Measurements from ENCODE around the gene PLEKHA1.

Gene PLEKHA1

DNA sequence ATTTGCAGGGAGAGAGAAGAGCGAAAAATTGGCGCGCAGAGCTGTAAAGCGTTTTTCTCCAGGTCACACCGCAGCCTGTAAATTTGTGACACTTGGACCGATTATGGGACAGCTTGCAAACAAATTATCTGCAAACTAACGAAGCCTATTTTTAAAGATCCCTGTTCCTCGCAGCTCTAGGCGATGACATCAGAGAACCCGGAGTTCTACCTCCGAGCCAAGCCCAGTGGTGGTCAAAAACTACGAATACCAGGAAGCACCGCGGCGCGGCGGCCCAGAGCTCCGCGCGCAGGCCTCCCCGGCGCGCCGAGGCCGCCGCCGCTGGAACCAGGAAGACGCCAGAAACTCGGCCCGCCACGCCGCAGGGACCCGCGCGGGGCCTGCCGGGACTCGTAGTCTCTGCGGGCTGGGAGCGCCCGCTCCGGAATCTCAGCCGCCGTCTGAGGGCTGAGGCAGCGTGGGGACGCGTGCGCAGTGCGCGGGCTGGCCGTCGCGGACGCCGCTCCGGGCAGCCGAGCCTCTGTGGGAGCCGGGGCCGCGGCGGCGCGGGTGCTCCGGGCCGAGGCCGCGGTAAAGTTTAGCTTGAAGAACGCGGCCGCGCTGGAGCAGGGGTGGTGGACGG lies at the start of gene PLEKHA1:
Gene PLEKHA1, plus strand, starts transcription at position 472 of the 622 bp plus-strand sequence. CDS start 18,493 bp downstream, outside the sequence.
- DNase-seq (ENCODE audit: low spot score), result peak; percentile 94

DNA sequence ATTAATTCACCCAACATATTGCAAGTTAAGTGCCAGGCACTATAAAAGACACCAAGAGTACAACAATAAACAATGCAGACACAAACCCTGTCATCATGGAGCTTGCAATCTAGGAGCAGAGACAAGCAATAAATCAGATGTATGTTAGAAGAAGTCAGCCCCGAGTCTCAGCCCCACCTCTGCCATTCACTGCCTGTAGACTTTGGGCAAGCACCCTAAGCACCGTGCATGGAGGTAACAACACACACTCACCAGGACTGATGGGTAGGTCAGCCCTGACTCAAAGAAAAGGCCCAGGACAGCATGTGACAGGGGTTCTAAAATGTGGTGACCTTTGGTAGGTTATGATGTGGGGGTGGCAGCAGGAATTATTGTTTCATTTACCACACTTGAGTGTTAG lies 49.3 kb upstream of the PLEKHA1 start:
- no peak for DNase-seq (ENCODE audit: low spot score)

DNA sequence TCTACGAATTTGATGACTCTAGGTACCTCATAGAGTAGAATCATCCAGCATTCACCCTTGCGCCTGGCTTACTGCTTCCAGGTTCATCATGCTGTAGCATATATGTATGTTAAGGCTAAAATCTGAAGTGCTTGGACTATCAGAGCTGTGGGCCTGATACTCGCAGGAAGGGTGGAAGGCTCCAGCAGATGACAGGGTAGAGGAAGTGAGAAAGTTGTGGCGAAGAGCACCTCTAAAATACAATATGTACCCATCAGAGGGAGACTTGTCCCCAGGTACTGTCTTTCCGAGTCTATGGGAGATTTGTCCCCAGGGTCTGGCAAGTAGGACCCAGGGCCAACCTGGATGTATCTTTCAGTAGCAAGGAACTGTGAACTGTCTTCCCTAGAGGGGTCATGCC lies 48.1 kb upstream of the PLEKHA1 start:
- DNase-seq (ENCODE audit: low spot score), result no peak

DNA sequence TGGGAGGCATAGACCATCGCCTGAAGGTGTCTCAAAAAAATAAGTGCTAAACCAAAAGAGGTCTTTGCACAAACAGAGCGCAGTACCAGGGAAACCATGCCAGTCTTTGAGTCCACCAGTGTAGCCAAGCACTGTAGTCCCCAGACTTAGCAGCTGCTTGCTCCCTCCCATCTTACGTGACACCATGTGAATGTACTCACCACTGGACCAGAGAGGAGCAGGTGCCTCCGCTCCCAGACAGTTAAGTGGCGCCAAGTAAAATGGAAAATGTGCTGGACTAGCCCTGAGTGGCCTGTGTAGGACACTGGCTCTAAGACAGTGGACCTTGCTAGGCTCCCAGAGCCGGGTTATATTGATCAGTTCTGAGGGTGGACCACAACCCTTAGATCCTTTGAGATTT lies 47.7 kb upstream of the PLEKHA1 start:
- no peak for DNase-seq (ENCODE audit: low spot score)

DNA sequence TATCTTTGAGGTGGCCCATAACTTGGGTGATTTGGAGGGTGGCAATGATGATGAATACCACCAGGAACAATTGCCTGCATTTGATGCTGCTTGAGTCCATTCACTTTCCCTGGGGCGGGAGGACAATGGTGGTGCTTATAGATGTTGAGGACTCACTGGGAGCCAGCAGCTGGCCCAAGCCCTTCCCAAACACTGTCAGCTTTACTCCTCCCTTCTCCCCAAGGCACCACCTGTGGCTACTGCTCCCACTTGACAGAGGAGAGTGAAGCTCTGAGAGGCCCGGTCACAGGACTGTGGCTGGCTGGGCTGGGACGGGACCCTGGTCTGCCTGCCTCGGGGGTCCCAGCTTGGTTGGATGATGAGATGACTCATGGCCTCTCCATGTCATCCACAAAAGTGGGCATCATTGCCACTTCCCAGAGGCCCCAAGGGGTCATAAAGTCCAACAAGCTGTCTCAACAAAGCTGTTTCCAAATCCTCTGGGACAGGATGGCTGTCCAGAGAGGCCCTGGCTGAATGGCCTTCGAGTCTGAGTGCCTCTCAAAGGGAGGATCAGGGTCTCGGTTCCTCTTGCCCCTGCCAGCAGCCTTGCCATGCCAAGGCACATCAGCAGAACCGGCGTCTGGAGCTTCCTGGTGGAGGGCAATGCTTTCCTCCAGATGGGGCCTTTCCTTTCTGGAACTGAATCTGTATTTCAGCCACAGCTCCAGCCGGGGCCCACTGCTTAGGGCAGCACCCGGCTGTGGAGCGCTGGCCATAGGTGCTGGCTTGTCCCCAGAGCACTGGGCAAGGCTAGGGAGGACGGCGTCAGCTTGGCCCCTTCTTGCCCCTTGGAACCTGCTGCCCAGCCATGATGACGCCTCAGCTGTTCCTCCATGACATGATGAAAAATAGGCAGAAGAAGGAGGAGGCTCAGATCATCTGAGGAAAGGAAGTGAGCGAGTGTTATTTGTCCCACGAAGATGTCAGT lies 47.0 kb upstream of the PLEKHA1 start:
- DNase-seq (ENCODE audit: low spot score), result no peak

DNA sequence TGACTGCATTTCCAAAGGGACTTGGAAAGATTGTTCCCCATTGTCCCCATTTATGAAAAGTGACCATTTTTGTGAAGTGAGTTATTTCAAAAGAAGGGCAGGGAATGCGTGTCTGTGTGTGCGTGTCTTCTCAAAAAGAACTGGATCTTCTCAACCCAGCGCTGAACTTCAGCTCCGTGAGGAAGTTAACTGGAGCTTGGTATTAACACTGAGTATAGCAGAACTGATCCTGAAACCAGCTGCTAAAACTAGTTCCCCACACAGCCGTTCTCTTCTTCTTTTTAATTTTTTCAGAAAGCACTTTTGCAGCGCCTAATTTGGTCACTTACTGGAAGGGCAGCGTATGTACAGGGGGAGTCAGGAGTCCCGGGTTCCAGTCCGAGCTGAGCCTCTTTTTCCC lies 45.8 kb upstream of the PLEKHA1 start:
- no peak for DNase-seq (ENCODE audit: low spot score)

DNA sequence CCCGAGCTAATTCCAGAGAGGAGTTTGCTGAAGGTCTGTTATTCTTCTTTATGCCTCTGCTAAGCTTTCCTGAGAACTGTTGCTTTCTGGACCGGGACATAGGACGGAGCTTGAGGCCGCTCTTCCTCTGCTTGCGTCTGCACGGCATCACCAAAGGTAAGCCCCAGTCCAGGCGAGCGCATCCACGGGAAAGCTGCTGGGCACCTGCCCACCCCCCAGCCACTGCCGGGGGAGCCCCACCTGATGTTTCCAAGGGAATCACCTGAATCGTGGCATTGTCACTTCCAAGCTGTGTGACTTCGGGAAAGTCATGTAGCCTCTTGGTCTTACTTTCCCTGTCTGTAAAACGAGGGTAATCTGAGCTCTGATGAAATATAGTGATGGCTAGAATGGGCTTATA lies 45.1 kb upstream of the PLEKHA1 start:
- no peak for DNase-seq (ENCODE audit: low spot score)

DNA sequence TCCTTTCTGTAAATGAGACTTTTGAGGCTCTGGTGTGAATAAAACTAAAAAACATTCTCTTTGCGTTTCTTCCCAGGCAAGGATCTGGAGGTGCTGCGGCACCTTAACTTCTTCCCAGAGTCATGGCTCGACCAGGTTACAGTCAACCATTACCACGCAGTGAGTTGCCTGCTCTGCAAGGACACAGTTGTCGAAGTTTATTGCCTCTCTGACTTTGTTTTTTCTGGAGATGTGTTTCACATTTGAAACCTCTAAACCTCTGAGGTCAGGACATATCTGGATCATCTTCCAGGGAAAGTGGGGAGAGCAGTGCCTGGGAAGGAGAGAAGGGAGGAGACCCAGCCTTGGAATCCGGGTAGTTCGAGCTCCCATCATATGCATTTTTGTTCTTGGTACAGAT lies 43.4 kb upstream of the PLEKHA1 start:
- no peak for DNase-seq (ENCODE audit: low spot score)

DNA sequence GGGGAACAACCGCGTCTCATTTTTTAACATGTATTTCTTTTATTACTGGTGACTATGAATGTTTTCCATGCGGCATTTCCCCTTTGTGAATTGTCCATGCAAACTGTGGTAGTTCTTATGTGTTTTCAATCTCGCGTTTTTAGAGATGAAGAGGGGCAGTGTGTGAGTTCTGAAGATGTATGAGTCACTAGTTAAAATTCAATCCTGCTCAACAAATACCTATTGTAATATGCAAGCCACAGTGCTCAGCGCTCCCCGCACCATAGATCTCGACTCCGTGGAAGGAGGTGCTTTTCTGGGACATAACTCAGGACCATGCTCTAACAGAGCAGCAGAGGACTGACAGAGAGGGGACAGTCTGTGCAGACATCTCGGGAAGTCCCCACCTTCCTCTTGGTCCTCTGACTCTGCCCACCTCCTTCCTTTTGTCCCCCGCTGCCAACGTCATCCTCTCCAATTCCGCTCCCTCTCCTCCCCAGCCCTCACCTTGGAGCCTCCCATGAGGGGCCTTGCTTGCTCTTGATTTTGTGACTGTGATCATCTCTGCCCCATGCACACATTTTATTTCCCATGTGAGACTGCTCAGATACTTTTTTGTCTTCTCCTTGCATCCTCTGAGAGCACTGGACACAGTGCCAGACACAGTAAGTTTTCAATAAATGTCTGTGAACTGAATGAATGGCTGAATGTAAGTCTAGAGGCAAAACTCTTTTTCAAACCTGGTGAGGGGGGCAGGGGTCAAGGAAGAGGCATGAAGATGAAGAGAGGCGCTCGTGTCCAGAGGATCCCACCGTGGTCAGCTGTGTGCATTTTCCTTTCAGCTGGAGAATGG lies 42.7 kb upstream of the PLEKHA1 start:
- DNase-seq (ENCODE audit: low spot score), result no peak

DNA sequence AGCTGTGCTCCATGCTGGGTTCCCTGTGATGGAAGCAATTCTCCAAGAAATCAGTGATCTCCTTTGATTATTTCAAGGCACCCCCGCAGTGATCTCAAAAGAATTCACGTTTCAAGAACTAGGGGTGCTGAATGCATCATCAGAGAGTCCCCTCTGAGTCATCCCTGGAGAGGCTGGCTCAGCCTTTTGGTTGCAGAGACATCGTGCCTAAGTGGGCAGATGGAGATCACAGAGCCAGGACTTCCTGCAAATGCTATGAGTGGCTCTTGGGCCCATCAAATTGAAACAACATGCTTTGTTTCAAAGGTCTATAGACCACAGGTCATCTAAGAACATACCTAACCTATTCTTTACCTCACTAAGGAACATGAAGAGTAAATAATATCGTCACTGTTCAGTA lies 41.5 kb upstream of the PLEKHA1 start:
- no peak for DNase-seq (ENCODE audit: low spot score)

DNA sequence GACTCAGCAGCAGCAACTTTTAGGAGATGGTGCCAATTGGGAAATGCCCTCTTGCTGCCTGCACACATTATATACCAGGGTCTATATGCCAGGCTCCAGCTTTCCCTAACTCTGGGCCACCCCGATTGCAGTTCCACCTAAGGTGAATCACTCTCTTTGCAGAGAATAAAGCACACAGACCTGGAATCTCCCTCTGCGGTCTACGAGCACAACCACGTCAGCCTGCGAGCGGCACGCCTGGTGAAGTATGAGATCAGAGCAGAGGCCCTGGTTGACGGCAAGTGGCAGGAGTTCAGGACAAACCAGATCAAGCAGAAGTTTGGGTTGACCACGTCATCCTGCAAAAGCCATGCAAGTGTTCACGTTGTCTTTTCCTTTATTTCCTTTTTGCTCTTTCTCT lies 38.2 kb upstream of the PLEKHA1 start:
- no peak for DNase-seq (ENCODE audit: low spot score)

DNA sequence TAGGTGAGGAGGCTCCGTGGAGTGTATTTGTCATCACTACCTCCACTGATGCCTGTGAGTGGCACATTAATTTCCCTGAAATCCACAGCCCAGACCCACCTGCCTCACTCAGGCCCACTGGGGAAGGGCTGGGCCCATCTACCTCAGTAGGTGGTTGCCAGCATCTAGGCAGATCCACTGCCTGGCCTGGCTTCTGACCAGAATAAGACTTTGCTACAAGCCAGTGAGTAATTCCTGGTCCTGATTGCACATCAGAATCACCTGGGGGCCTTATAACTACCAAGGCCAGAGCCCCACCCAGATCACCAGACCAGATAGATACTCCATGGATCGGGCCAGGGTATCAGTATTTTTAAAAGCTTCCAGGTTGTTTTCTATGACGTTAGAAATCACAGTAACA lies 37.5 kb upstream of the PLEKHA1 start:
- no peak for DNase-seq (ENCODE audit: low spot score)

DNA sequence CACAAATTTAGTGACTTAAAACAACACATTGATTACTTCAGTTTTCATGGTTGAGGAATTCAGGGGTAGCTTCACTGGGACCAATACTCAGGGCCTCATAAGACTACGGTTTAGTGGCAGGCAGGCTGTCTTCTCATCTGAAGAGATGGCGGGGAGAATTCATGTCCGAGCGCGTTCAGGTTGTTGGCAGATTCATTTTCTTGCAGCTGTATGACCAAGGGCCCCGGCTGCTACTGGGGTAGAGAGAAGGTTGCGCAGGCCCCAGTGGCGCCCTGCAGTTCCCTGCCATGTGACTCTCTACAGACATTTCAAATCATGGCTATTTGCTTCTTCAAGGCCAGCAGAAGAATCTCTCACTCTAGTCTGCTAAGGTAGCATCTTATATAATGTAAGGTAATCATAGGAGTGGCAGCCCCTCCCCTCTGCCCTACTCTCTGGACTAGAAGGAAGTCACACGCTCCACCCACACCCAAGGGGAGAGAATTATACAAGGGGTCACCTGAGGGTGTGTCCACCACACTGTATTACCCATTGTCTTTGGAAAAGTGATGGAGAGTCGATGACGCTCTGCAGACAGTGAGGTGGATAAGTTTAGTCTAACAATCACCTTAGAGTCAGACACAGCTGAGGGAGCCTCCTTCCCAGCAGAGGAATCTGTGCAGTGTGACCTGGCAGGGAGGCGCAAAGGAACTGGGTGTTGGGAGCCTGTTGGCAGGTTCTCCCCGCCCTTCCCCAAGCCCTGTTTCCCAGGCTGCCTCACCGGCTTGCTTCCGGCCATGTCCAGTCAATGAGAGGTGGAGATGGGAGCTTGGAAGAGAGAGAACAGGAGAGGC lies 35.7 kb upstream of the PLEKHA1 start:
- DNase-seq (ENCODE audit: low spot score), result no peak

DNA sequence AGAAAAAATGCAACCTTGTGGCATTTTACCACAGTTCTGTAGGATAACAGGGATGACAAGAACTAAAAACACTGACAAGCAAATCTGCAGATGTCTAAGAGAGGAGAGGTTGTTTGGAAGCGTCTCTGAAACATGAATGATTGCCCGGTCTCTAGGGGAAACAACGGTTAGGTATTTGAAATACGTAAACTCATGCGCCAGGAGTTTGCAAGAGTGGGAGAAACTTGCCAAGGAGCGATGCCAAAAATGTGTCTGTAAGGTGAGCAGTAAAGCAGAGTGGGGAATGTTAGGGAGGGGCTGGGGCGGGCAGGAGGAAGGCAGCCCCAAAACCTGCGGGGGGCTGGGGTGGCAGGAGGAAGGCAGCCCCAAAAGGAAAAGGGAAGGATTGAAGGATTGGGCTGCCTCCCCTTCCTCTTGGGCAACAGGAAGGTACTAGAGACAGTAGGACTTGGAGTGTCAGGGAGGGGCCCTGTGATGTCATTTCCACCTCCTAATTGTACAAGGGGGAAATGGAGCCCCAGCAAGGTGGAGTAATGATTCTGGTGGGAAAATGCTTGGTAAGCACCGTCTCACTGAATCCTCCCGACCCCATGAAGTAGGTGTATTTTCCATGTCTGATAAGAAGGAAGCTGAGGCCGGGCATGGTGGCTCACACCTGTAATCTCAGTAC lies 33.2 kb upstream of the PLEKHA1 start:
- DNase-seq (ENCODE audit: low spot score), result no peak

DNA sequence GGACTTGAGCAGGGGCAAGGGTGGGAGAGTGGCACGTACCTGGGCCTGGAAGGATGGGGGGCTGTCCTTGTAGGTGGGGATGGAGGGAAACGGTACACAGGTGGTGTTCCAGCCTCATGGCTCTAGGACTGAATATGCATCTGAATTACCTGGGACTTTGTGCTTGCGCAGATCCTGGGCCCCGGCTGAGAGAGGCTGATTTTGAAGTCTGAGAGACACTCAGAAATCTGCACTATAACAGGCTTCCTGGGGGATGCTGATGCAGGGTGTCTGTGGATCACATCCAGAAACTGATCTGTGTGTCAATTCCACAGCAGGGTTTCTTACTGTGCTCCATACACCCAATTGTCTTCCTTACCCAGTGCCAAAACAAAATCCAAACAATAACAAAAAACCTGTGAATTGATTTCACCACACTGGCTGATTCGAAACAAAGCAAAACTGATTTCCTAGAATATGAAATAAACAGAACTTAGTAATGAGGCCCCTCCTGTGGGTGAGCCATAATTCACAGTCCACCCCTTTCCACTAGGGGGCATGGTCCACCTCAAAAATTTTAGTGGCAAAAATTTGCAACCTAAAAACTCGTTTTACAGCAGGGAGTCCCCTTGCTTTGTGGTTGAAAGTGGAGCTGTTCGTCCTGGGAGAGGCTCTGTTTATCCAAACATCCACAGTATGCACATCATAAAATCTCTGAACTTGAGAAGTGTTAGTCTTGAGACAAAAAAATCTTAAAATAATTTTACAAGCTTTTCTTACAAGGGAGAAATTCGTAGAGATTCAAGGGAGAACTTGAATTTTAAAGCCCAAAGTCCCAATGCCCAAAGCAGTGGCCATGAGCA lies 32.0 kb upstream of the PLEKHA1 start:
- peak; percentile 20 for DNase-seq (ENCODE audit: low spot score)

DNA sequence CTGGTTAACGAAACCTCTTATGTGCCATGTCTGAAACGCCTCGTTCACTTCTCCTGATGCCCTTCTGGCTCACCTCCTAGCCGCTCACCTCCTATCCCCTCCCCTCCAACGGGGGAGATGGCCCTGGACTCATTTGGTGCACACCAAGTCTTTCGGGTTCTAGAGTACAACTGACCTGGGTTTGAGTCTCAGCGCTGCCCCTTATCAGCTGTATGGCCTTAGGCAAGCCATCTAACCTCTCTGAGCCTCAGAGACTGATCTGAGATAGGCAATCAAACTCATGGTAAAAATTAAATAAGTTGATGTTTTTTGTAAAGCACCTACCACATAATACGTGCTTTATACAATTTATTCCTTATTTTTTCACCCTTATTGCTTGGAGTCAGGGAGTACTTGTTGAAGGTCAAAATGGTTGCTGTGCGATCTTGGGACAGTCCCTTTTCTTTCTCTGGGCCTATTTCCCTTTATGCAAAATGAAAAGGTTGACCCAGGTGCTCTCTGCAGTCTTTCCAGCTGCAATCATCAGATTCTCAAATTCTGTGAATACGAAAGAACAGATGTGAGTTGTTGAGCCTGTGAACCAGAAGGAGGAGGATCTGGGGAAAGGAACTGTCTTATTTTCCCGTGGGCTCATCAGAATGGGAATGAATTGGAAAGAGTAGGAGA lies 31.2 kb upstream of the PLEKHA1 start:
- no peak for DNase-seq (ENCODE audit: low spot score)

DNA sequence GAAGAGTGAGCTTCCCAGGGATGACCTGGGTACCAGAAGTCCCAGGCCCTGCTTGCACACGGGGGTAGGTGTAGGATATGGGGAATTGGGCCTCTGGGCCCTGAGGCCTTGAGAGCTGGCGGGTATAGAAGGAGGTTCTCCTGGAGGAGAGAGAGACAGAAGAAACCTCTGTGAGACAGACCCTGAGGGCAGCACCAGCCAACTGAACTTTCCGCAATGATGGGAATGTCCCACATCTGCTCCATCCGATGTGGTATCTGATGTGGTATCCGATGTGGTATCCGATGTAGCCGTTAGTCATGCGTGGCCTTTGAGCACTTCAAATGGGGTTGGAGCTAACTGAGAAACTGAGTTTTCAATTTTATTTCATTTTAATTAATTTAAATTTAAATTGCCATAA lies 30.6 kb upstream of the PLEKHA1 start:
- no peak for DNase-seq (ENCODE audit: low spot score)

DNA sequence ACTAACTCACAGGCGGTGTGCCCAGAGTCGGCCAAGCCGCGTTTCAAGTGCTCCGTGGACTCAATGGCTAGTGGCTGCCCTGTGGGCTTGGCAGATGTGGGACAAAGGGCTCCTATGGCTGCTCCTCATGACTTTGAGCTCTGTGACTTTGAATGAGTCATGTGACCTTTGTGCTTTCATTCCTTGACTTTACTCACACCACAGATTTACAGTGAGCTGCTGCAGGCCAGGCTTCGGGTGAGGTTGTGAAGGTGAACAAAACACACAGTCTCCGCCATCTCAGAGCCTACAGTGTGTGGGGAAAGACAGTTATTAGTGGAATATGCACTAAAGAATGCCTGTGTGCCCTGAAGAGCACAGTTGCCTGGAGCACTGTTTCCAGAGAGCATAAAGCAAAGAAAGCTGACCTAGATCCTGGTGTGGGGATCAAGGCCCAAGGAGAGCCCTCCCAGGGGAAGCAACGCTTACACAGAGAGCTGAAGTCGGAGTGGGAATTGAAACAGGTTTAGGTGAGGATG lies 29.7 kb upstream of the PLEKHA1 start:
- DNase-seq (ENCODE audit: low spot score), result no peak

DNA sequence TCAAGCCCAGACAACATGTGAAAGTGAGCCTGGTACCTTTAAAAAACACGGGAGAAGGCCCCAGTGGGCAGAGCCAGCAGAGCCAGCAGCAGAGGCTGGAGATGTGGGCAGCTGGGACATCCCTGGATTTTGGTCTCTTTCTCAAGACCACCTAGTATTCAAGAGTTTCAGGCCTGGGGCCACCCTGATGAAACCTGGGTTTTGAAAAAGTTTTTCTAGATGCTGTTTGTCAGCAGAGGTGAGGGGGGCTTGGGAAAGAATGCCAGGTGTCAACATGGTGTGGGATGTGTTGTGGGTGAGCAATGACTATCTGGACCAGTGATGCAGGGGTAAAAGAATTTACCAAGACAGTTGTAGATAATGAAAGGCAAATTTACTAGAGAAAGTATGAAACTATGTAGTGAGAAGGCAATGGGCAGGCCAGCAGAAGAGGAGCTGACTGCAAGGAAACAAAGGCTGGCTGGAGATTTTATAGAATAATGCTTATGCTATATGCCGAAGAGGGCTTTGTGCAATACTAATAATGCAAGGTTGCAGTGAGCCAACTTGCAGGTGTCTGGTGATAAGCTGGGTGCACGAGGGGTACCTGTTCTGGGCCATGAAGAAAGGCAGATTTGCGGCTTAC lies 28.1 kb upstream of the PLEKHA1 start:
- no peak for DNase-seq (ENCODE audit: low spot score)

Measured in cerebellar cortex (tissue), 1 donor.